GM12878 (cell line): ENCODE measurements around the gene HNRNPA2B1. TPM values are rescaled to one million over a fixed set of nuclear protein-coding genes. Genes with fewer than 3 reads are reported as not detected.

Experiments
- ATAC-seq: fragments of 200-7000 bp; cut with Tn5 transposase; 3 replicates; pipeline ENCODE4 v1.9.1; 2020; ENCODE audit warnings: mild to moderate bottlenecking, moderate library complexity
- BruUV-seq: library from RNA; stranded (reverse); fragments of 400-500 nt; replicated peaks from 2 replicates; lab custom pipeline; 2021; lab: Mats Ljungman, UMichigan
- CTCF ChIA-PET: fragments of 300-600 bp; sonication (Branson Sonifier 250); formaldehyde crosslinking; extraction: SDS; loops from one replicate; lab custom pipeline; 2021; ENCODE audit warnings: inconsistent platforms; lab: Yijun Ruan, JAX
- POLR2A ChIA-PET: fragments of 350-600 bp; formaldehyde crosslinking; extraction: SDS; loops from one replicate; lab custom pipeline; 2021; ENCODE audit warnings: inconsistent platforms; lab: Charles Lee
- RAD21 ChIA-PET: fragments of 300-600 bp; sonication (Branson Sonifier 250); formaldehyde crosslinking; loops from one replicate; lab custom pipeline; 2023; ENCODE audit warnings: antibody characterized with exemption; ENCODE audit not compliant: unreplicated experiment; lab: Charles Lee
- SMC1A ChIA-PET: fragments of 300-600 bp; sonication (Branson Sonifier 250); formaldehyde crosslinking; loops from one replicate; lab custom pipeline; 2023; ENCODE audit not compliant: unreplicated experiment, uncharacterized antibody; lab: Charles Lee
- DNase-seq: peaks from one replicate; pipeline ENCODE4 v3.0.0-alpha.2; 2011; ENCODE audit warnings: low read depth, low spot score
- FAIRE-seq: peaks from 3 replicates; lab custom pipeline; 2011; peaks lifted over from hg19 to GRCh38; lab: Jason Lieb, UNC
- H2AFZ ChIP-seq: 2 replicates; pipeline ENCODE4 v1.6.0; 2011; ENCODE audit warnings: low read depth, low read length, control low read depth; ENCODE audit not compliant: control insufficient read depth
- H3K27ac ChIP-seq: 2 replicates; pipeline ENCODE4 v1.5.1; 2011; ENCODE audit warnings: control low read depth; ENCODE audit not compliant: control insufficient read depth, insufficient read depth
- H3K27me3 ChIP-seq, 2 experiments: replicated peaks in 1 of 2; 2 replicates each; pipeline versions ENCODE4 v1.6.0 to v1.6.1; 2011; ENCODE audit warnings: low read length in 1 of 2; ENCODE audit not compliant: control insufficient read depth in 2 of 2, insufficient read depth in 2 of 2
- H3K36me3 ChIP-seq, 2 experiments: 2 replicates each; pipeline ENCODE4 v1.5.1; 2011; ENCODE audit warnings: low read length in 1 of 2; ENCODE audit not compliant: control insufficient read depth in 2 of 2, insufficient read depth in 2 of 2
- H3K4me1 ChIP-seq: 2 replicates; pipeline ENCODE4 v1.6.1; 2011; ENCODE audit warnings: mild to moderate bottlenecking, low read length, moderate library complexity, mixed read lengths; ENCODE audit not compliant: control insufficient read depth, insufficient read depth
- H3K4me2 ChIP-seq: 2 replicates; pipeline ENCODE4 v1.6.0; 2011; ENCODE audit warnings: control low read depth; ENCODE audit not compliant: control insufficient read depth, insufficient read depth
- H3K4me3 ChIP-seq: fragments of 200-600 bp; sonication (generic); 2 replicates; pipeline ENCODE4 v1.5.1; 2016
- H3K79me2 ChIP-seq: 2 replicates; pipeline ENCODE4 v1.6.0; 2011; ENCODE audit warnings: low read length; ENCODE audit not compliant: control insufficient read depth, insufficient read depth
- H3K9ac ChIP-seq: 2 replicates; pipeline ENCODE4 v1.8.0; 2011; ENCODE audit warnings: low read length, control low read depth, mixed read lengths; ENCODE audit not compliant: control insufficient read depth, insufficient read depth
- H3K9me3 ChIP-seq: replicated peaks from 3 replicates; pipeline ENCODE4 v1.5.1; 2011; ENCODE audit warnings: mild to moderate bottlenecking, low read length; ENCODE audit not compliant: control insufficient read depth, insufficient read depth
- H4K20me1 ChIP-seq: 2 replicates; pipeline ENCODE4 v1.6.0; 2011; ENCODE audit not compliant: control insufficient read depth, insufficient read depth
- BMI1 ChIP-seq: fragments of 450-650 bp; IDR thresholded peaks from 2 replicates; pipeline ENCODE4 v1.6.1; 2016; ENCODE audit warnings: mild to moderate bottlenecking, moderate library complexity, borderline replicate concordance
- CEBPB ChIP-seq, 2 experiments: fragments of 150-350 bp in 1 of 2; IDR thresholded peaks; 2 replicates each; pipeline ENCODE4 v1.6.1; 2012 to 2014; ENCODE audit warnings: low read depth in 2 of 2, low read length in 2 of 2, borderline replicate concordance in 1 of 2, inconsistent platforms in 1 of 2
- IRF5 ChIP-seq: fragments of 450-650 bp; IDR thresholded peaks from 2 replicates; pipeline ENCODE4 v1.6.1; 2017; ENCODE audit warnings: borderline replicate concordance
- MEF2B ChIP-seq: fragments of 450-650 bp; IDR thresholded peaks from 2 replicates; pipeline ENCODE4 v1.6.1; 2018; ENCODE audit warnings: mild to moderate bottlenecking, moderate library complexity; ENCODE audit not compliant: partially characterized antibody, poor library complexity, severe bottlenecking
- NR2C1 ChIP-seq: fragments of 450-650 bp; IDR thresholded peaks from 2 replicates; pipeline ENCODE4 v1.6.1; 2017; ENCODE audit warnings: antibody characterized with exemption, mild to moderate bottlenecking, moderate library complexity
- RELA ChIP-seq: fragments of 450-650 bp; IDR thresholded peaks from 2 replicates; pipeline ENCODE4 v1.8.0; 2014; ENCODE audit warnings: borderline replicate concordance; ENCODE audit not compliant: partially characterized antibody
- SMAD1 ChIP-seq: fragments of 450-650 bp; IDR thresholded peaks from 2 replicates; pipeline ENCODE4 v1.6.1; 2018; ENCODE audit warnings: mild to moderate bottlenecking, low read depth; ENCODE audit not compliant: partially characterized antibody
- SUPT20H ChIP-seq: IDR thresholded peaks from 2 replicates; pipeline ENCODE4 v1.6.1; 2011; ENCODE audit warnings: low read depth, mild to moderate bottlenecking, low read length, moderate library complexity, borderline replicate concordance; ENCODE audit not compliant: control insufficient read depth
- ZNF207 ChIP-seq: fragments of 450-650 bp; IDR thresholded peaks from 2 replicates; pipeline ENCODE4 v1.6.1; 2014; ENCODE audit warnings: antibody characterized with exemption, mild to moderate bottlenecking, borderline replicate concordance
- ZNF384 ChIP-seq: IDR thresholded peaks from 2 replicates; pipeline ENCODE4 v1.6.1; 2012; ENCODE audit warnings: low read depth, mild to moderate bottlenecking, low read length, improper control_type of control experiment, borderline replicate concordance
- ZNF592 ChIP-seq: fragments of 450-650 bp; IDR thresholded peaks from 2 replicates; pipeline ENCODE4 v1.6.1; 2017; ENCODE audit warnings: mild to moderate bottlenecking, moderate library complexity
- WGBS: methylation state at CpG from one replicate; pipeline ENCODE4 v1.1.6; 2016; ENCODE audit warnings: low lambda C conversion rate; ENCODE audit not compliant: insufficient replicate concordance, insufficient coverage; ENCODE audit errors: missing lambda C conversion rate; 5-methylcytosine and 5-hydroxymethylcytosine counted together
- in situ Hi-C: fragments of 300-500 bp; cut with MboI; formaldehyde crosslinking; loops from 9 replicates; pipeline ENCODE4 v1.14.3; 2018; ENCODE audit warnings: mixed read lengths
- intact Hi-C: fragments of 100-400 bp; cut with micrococcal nuclease; formaldehyde crosslinking; loops from one replicate; pipeline ENCODE4 v1.14.2; 2022; ENCODE audit not compliant: unreplicated experiment
- polyA plus RNA-seq, 11 experiments: library from polyadenylated mRNA; depleted of rRNA in 4 of 11; unstranded in 6 of 11; stranded (reverse) in 5 of 11; fragments of >200 nt; fragmentation: Nextera tagmentation in 4 of 11; fragmentation: Illumina TruSeq in 1 of 11; extraction: Ambion mirVana in 4 of 11; extraction: Trizol in 1 of 11; gene quantifications; 1 replicate in 1 of 11; 2 replicates in 10 of 11; pipeline versions ENCODE4 v1.2.1 to v1.2.3, GENCODE V29; 2011 to 2016; ENCODE audit warnings: inconsistent platforms in 2 of 11, missing spikeins in 2 of 11, low read depth in 1 of 11
- total RNA-seq, 4 experiments: library from RNA; depleted of rRNA in 3 of 4; stranded (reverse); fragments of >200 nt in 3 of 4; fragmentation: Illumina TruSeq in 1 of 4; extraction: Trizol in 1 of 4; gene quantifications; 2 replicates each; pipeline versions ENCODE4 v1.2.1 to v1.2.3, GENCODE V29; 2013 to 2021
- TF ChIP-seq, protein P1 (sequence below): IDR thresholded peaks from 2 replicates; pipeline ENCODE4 v1.6.1; 2012; ENCODE audit warnings: low read depth, low read length, improper control_type of control experiment

Gene HNRNPA2B1
- total and polyA plus RNA-seq, 10 of the 15 experiments (the other 5 are each of a cell fraction or from before 2014, with no cell fraction given), result 295 to 1,396 (median 932) TPM

DNA sequence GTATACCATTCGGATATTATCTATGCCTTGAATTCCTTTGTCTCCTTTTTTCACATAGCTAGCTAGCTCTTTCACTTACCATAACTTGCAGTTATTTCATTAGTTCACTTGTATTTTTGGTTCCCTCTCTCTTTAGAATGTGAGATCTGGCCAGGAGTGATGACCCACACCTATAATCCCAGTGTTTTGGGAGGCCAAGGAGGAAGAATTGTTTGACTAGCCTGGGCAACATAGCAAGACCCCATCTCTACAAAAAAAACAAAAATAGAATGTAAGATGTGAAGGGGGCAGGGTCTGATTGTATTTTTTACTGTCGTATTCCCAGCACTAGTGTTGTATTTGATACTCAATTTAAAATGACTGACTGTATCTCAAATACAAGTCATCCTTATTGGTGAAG, 28.9 kb downstream of the HNRNPA2B1 start:
- FAIRE-seq, result no peak
- no peaks in the 10 kb centered on the region for H4K20me1 ChIP-seq
- peaks cover 20% of the 10 kb centered on the region for H3K79me2 ChIP-seq
- DNase-seq, result no peak
- no peak overlapping the region for H3K4me2 ChIP-seq
- no peaks in the 10 kb centered on the region for H3K9me3 ChIP-seq
- H3K4me1 ChIP-seq, result peaks cover 10% of the 10 kb centered on the region
- no peak for ATAC-seq
- ChIA-PET CTCF (interaction anchor here (0.7 to 1.2 kb wide), 5 partner anchors 10 to 279 kb away, joined by 3 read pairs; no protein-coding TSS in a partner anchor), POLR2A (interaction anchor here (1.3 to 1.7 kb wide), 4 partner anchors 11 to 22 kb away, joined by 3 to 5 read pairs (median 4); no protein-coding TSS in a partner anchor), SMC1A (interaction anchor here (0.7 to 3.4 kb wide), 7 partner anchors 9 to 26 kb away, joined by 3 to 14 read pairs (median 4); no protein-coding TSS in a partner anchor), RAD21 (interaction anchor here (0.7 kb wide), 1 partner anchor 27 kb away, joined by 3 read pairs; no protein-coding TSS in a partner anchor)
- 98% methylated on average over 2 of the region's 2 CpGs for WGBS
- in situ Hi-C loops (no loop called here), intact Hi-C loops (no loop called here)
- H3K9ac ChIP-seq, result no peak overlapping the region
- no peak overlapping the region for H3K4me3 ChIP-seq
- no peak overlapping the region for H3K27ac ChIP-seq
- H3K27me3 ChIP-seq, result no peaks in the 10 kb centered on the region
- BruUV-seq, result no TSS peak
- H3K36me3 ChIP-seq, result peaks cover 2 to 3% of the 10 kb centered on the region in 2 experiments; a peak in 3 of 4 replicates
- H2AFZ ChIP-seq, result no peak overlapping the region
- no peak for TF ChIP-seq NR2C1
- no peak for TF ChIP-seq ZNF592
- TF ChIP-seq BMI1, result no peak
- no peak for TF ChIP-seq MEF2B
- no peak for TF ChIP-seq ZNF384
- TF ChIP-seq IRF5, result no peak
- no peak for TF ChIP-seq RELA
- no peak for TF ChIP-seq ZNF207
- TF ChIP-seq SUPT20H, result no peak
- TF ChIP-seq SMAD1, result no peak
- TF ChIP-seq, protein P1, sequence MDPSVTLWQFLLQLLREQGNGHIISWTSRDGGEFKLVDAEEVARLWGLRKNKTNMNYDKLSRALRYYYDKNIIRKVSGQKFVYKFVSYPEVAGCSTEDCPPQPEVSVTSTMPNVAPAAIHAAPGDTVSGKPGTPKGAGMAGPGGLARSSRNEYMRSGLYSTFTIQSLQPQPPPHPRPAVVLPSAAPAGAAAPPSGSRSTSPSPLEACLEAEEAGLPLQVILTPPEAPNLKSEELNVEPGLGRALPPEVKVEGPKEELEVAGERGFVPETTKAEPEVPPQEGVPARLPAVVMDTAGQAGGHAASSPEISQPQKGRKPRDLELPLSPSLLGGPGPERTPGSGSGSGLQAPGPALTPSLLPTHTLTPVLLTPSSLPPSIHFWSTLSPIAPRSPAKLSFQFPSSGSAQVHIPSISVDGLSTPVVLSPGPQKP, result no peak
- TF ChIP-seq CEBPB (IDR thresholded peaks at IDR 0.05; ENCODE audit: borderline replicate concordance in 1 of 2, low read depth in 2 of 2, low read length in 2 of 2), result no peak
